Fibroblast of skin of left quadriceps (primary cell): ENCODE data around the gene RAD18.

ENCODE experiments used
- DNase-seq, 2 experiments: peaks; one replicate each; pipeline ENCODE4 v3.0.0-alpha.2; 2013; ENCODE audit warnings: low read depth in 2 of 2

The RAD18 gene

DNA sequence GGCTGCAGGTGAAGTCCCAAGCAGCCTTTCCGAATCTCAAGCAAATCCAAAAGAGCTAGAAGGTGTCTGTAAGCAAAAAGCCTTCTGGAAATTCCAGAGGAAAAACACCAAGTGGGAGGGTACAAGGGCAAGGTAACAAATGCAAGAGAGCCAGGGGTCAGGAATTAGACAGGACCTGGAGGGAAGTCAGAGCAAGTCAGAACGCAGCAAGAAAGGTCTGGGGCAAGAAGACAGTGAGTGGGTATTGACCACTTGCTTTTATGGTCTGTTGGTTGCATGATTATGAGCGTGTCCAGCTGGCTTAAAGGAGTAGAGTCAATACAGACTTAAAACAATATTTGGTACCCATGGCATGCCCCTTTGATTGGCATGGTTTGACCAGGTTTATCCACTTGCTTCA, 127.2 kb downstream of the RAD18 start:
- no peak for DNase-seq

DNA sequence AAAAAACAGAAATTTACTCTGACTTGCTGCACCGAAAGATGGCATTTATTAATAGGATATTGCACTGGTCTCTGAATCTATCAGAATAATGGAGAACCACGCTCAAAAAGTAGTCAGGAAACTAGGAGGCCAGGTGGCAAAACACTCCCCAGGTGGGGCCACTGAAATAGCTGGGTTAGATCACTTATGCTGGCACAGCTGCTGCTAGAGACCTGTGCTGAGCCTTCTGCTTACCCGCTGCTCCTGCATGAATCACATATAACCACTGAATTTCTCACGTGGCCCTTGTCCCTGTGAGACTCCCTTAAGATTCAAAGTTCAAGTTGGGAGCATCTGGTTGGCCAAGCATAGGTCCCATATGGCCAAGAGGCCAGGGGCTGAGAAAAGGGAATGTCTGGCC, 127.9 kb downstream of the RAD18 start:
- no peak for DNase-seq

DNA sequence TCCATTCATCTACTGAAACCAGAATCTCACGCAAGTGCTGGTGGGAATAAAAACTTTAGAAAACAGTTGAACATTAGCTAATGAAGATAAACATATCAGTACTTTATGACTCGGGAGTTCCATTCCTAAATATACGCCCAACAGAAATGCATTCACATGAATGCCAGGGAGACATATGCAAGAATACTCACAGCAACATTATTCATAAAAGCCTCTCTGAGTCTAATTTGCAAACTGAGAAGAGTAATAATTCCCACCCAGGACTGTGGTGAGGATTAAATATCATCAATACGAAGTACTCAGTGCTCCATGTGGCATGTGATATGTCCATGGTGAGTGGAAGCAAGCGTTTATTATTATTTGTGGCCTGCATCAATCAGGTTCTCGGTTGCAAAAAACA, 128.3 kb downstream of the RAD18 start:
- no peak for DNase-seq

DNA sequence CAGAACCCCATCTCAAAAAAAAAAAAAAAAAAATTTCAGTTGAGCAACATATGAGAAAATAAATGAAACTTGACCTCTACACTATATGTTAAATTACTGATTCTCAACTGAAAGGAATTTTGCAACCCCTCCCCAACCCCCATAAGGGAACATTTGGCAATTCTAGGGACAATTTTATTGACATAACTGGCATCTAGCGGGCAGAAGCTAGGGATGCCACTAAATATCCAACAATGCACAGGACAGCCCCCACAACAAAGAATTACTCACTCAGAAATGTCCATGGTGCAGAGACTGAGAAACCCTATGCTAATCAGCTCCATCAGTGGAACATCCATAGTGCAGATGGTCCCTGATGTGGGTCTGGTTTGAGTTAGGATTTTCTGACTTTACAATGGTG, 135.6 kb downstream of the RAD18 start:
- DNase-seq = no peak
